HTERT RPE-1 (cell line): Measurements from ENCODE around the gene OR1L1.

Experiments used
- in situ Hi-C: fragments of 300-500 bp; cut with MboI; formaldehyde crosslinking; loops from 4 replicates; pipeline ENCODE4 v1.14.3; 2020; ENCODE audit warnings: low sequenced_read_pairs

The OR1L1 gene, protein sequence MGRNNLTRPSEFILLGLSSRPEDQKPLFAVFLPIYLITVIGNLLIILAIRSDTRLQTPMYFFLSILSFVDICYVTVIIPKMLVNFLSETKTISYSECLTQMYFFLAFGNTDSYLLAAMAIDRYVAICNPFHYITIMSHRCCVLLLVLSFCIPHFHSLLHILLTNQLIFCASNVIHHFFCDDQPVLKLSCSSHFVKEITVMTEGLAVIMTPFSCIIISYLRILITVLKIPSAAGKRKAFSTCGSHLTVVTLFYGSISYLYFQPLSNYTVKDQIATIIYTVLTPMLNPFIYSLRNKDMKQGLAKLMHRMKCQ

DNA sequence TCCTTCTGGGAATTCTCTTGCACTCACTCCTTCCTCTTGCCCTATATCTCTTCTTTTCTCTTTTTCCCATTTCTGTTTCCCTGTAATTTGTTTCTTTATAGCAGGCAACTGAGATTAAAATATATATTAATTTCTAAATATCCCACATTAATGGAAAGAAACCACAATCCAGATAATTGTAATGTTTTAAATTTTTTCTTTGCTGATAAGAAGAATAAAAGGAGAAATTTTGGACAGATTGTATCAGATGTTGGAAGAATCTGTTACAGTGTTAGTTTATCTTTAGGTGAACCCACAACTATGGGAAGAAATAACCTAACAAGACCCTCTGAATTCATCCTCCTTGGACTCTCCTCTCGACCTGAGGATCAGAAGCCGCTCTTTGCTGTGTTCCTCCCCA lies at the start of gene OR1L1:
TSS of gene OR1L1 (plus strand) at position 301 of the 400 bp plus-strand sequence. CDS start at position 301, 0 bp downstream.
- in situ Hi-C loops: no loop called here

DNA sequence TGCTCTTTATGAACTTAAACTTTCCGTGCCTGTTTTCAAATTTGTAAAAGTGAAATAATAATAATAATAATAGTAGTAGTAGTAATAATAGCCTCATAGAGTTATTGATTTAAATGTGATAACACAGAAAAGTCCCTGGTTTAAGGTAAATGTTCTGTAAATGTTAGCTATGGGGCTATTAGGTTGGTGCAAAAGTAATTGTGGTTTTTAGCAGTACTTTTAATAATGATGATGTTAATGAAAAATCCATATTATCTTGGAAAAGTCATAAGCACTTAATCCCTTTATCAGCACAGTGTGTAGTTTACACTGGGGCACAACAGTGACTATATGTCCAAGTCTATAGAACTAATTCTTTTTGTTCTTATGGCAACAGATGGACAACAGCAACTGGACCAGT lies 47.2 kb upstream of the OR1L1 start, which contains the start of gene OR1Q1:
TSS of gene OR1Q1 (plus strand) at position 377 of the 400 bp plus-strand sequence. CDS start at position 377, 0 bp downstream.
- in situ Hi-C loops: no loop called here

DNA sequence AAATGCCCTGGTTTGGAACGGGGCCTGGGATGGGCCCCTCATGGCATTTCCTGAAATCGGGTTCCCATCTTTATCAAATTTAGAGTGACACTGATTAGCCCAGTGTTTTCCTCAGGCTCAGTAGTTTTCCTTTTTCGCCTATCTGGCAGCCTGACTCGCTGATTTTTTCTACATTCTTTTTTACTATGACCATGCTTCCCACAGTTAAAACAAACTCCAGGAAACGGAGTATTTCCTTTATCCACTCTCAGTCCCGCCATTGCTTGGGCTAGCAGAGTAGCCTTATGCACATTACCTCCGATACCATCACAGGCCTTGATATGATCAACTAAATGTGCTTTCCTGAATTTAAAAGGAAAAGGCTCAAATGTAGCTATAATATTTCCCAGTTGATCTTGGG lies 41.5 kb upstream of the OR1L1 start:
- in situ Hi-C loops: no loop called here

DNA sequence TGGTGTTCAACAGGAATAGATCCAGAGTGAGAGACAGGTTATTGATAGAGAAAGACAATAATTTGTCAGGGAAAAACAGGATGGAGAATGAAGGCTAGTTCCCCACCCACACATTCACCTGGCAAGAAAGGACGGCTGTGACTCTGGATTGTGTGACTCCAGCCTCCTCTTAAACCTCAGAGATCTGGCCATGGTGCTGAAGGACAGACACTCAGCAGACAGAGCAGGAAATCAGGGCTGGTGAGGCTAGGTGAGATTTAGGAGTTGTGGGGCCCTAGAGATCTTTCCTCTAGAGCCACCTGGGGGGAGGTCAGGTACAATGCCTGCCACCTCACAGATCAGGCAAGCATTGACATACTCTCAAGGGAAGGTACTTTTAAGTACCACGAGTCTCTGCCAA lies 19.3 kb upstream of the OR1L1 start:
- in situ Hi-C loops: no loop called here

GRCh38 chr9:122656378-122656777 lies 5.1 kb upstream of the OR1L1 start:
- in situ Hi-C loops: no loop called here

GRCh38 chr9:122657527-122657926 lies 4.0 kb upstream of the OR1L1 start, which contains the start of gene OR1B1:
Gene OR1B1 (minus strand): TSS chr9:122657627.
- in situ Hi-C loops: no loop called here

DNA sequence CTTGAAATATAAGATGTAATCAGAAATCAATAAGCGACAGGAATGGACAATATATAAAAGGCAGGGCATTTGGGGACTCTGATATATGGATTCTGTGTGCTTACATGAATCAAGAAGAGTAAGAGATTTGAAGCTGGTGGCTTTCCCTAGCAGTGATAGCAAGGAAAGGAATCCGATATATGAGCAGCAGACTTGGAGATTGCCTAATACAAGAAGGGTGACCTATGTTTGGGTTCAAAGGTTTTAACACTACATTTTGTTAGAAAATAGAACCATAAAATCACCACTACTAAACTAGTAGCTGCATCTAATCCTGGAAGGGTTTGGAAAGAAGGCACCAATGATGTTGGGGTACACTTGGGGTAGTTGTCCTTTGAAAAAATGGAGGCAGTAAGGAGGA lies 11.0 kb downstream of the OR1L1 start:
- in situ Hi-C loops: no loop called here

DNA sequence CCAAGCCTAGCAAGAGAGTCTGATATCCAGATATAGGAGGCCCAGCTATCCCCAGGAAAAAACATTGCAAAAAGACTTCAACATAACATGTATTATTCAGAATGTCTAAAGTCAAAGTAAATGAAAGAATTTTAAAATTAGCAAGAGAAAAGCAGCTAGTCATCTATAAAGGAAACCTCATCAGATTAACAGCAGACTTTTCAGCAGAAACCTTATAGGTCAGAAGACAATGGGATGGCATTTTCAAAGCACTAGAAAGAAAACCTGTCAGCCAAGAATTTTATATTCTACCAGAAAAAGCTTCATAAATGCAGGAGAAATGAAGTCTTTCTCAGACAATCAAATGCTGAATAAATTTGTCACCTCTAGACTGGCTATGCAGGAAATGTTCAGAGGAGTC lies 23.3 kb downstream of the OR1L1 start:
- in situ Hi-C loops: no loop called here

DNA sequence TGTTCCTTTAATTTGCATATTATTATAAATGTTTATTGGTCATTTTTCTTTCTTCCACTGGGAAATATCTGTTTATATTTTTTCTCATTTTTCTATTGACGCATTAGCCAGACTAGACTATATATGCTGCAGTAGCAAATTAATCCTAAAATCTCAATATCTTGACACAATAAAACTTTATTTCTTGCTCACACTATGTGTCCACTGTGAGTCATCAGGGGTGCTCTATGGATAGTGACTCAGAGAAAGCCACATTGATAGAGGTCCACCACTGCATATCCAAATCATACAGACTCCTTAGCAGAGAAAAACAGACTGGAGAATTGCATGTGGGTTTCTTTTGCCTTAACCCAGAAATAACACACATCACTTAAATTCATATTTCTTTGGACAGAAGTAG lies 34.2 kb downstream of the OR1L1 start:
- in situ Hi-C loops: no loop called here
